HepG2 (cell line): ENCODE measurements around the gene TWNK. TPM values are rescaled to one million over a fixed set of nuclear protein-coding genes. Genes with fewer than 3 reads are reported as not detected.

ENCODE experiments used
- ADNP ChIP-seq: sonication (generic); formaldehyde crosslinking; IDR thresholded peaks from 2 replicates; pipeline ENCODE4 v1.4.0; 2020; ENCODE audit warnings: missing genetic modification reagents
- ATRX ChIP-seq: sonication (generic); formaldehyde crosslinking; IDR thresholded peaks from 2 replicates; pipeline ENCODE4 v1.4.0; 2020; ENCODE audit warnings: missing genetic modification reagents, borderline replicate concordance
- FOXK1 ChIP-seq: sonication (generic); formaldehyde crosslinking; IDR thresholded peaks from 2 replicates; pipeline ENCODE4 v1.4.0; 2020; ENCODE audit warnings: low read depth, missing genetic modification reagents, borderline replicate concordance
- GTF3A ChIP-seq: sonication (generic); formaldehyde crosslinking; conservative IDR thresholded peaks from 2 replicates; pipeline ENCODE4 v1.4.0; 2020; ENCODE audit warnings: mild to moderate bottlenecking, missing genetic modification reagents
- HOXA9 ChIP-seq: sonication (generic); formaldehyde crosslinking; IDR thresholded peaks from 2 replicates; pipeline ENCODE4 v1.8.1; 2022; ENCODE audit warnings: missing genetic modification reagents, mild to moderate bottlenecking, moderate library complexity, borderline replicate concordance
- MXI1 ChIP-seq: IDR thresholded peaks from 3 replicates; pipeline ENCODE4 v1.6.1; 2012; ENCODE audit warnings: low read depth, low read length, inconsistent platforms, borderline replicate concordance
- NFE2L1 ChIP-seq: sonication (generic); formaldehyde crosslinking; IDR thresholded peaks from 2 replicates; pipeline ENCODE4 v1.4.0; 2020; ENCODE audit warnings: missing genetic modification reagents, mild to moderate bottlenecking, borderline replicate concordance
- NONO ChIP-seq, 2 experiments: fragments of 450-650 bp in 1 of 2; sonication (generic) in 1 of 2; formaldehyde crosslinking in 1 of 2; IDR thresholded peaks in 1 of 2; conservative IDR thresholded peaks in 1 of 2; 2 replicates each; pipeline versions ENCODE4 v1.6.1 to v1.8.0; 2017 to 2022; ENCODE audit warnings: mild to moderate bottlenecking in 1 of 2, missing genetic modification reagents in 1 of 2, moderate library complexity in 1 of 2
- ZBTB1 ChIP-seq: sonication (generic); formaldehyde crosslinking; IDR thresholded peaks from 2 replicates; pipeline ENCODE4 v1.4.0; 2020; ENCODE audit warnings: missing genetic modification reagents, borderline replicate concordance
- ZNF124 ChIP-seq: sonication (generic); formaldehyde crosslinking; IDR thresholded peaks from 2 replicates; pipeline ENCODE4 v1.4.0; 2020; ENCODE audit warnings: missing genetic modification reagents
- ZNF232 ChIP-seq: sonication (generic); formaldehyde crosslinking; IDR thresholded peaks from 2 replicates; pipeline ENCODE4 v1.4.0; 2020; ENCODE audit warnings: missing genetic modification reagents, borderline replicate concordance
- ZNF569 ChIP-seq: sonication (generic); formaldehyde crosslinking; IDR thresholded peaks from 2 replicates; pipeline ENCODE4 v1.5.0; 2020; ENCODE audit warnings: mild to moderate bottlenecking, missing genetic modification reagents, moderate library complexity, borderline replicate concordance
- ZZZ3 ChIP-seq: sonication (generic); formaldehyde crosslinking; IDR thresholded peaks from 2 replicates; pipeline ENCODE4 v1.4.0; 2020; ENCODE audit warnings: missing genetic modification reagents, mild to moderate bottlenecking, borderline replicate concordance
- polyA plus RNA-seq, 8 experiments: library from polyadenylated mRNA; depleted of rRNA in 3 of 8; stranded (reverse) in 7 of 8; unstranded in 1 of 8; fragments of >200 nt; fragmentation: Illumina TruSeq in 4 of 8; extraction: Trizol in 4 of 8; gene quantifications; 2 replicates each; pipeline versions ENCODE4 v1.2.1 to v1.2.3, GENCODE V29; 2011 to 2016; ENCODE audit warnings: low read depth in 4 of 8, missing spikeins in 1 of 8, mixed read lengths in 1 of 8; ENCODE audit not compliant: insufficient read depth in 1 of 8
- total RNA-seq, 5 experiments: library from RNA; depleted of rRNA; stranded (reverse); fragments of >200 nt; fragmentation: Illumina TruSeq; extraction: Trizol; gene quantifications; 2 replicates each; pipeline ENCODE4 v1.2.3, GENCODE V29; 2016; ENCODE audit warnings: low read depth in 1 of 5
- TF ChIP-seq, protein P1 (sequence below): IDR thresholded peaks from 2 replicates; pipeline ENCODE4 v1.6.1; 2016; ENCODE audit warnings: missing compliant biosample characterization, missing genetic modification reagents, borderline replicate concordance
- TF ChIP-seq, protein P2 (sequence below): sonication (generic); formaldehyde crosslinking; IDR thresholded peaks from 2 replicates; pipeline ENCODE4 v1.9.0; 2021; ENCODE audit warnings: missing genetic modification reagents, borderline replicate concordance
- TF ChIP-seq, protein P3 (sequence below): sonication (generic); formaldehyde crosslinking; IDR thresholded peaks from 2 replicates; pipeline ENCODE4 v1.4.0; 2020; ENCODE audit warnings: missing genetic modification reagents
- TF ChIP-seq, protein P4 (sequence below): IDR thresholded peaks from 2 replicates; pipeline ENCODE4 v1.4.0; 2020; ENCODE audit warnings: mild to moderate bottlenecking, missing genetic modification reagents

The TWNK gene
- total and polyA plus RNA-seq, 2 of the 13 experiments (the other 11 are each of a cell fraction or from before 2014, with no cell fraction given), result 10.7 to 16.5 TPM

DNA sequence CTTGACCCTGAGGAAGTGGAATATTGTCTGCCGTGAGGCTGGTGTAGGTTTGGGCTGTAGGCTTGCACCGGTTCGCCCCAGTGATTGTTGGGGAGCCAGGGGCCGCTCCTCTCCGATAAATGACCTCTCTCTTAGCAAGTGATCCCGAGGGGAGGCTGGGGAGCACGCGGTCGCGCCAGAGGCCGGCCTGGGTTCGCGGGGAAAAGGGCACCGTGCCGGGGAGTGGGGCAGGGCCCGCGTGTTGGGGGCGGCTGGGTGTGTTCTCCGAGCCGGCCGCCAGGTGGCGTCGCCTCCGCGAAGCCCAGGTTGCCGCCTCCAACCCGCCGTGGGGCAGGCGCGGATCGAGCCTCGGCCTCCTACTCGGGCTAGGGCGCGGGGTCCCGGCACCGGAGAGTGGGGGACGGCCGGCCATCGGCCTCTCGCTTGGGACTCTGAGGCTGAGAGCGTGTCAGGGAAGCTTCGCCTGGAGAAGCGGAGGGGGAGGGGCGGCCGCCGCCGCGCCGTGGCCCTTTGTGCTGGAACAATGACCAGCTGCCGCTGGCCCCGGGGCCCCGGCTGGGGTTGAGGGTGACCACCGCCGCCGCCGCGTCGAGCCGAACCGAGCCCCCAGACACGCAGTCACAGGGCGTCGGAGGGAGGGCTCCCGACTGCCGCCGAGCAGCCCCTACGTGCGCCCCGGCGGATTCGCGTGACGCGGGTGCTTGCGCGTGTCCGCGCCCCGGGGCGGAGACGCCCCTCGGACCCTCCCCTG is 11.8 kb downstream of the TWNK start (continued):
- TF ChIP-seq ATRX (CRISPR knock-in tag) (no peak), ZBTB1 (CRISPR knock-in tag) (no peak), ZNF569 (CRISPR knock-in tag) (no peak), GTF3A (CRISPR knock-in tag) (peak; percentile 56; the same call in 1 of the 2 replicates), FOXK1 (CRISPR knock-in tag) (peak; percentile 53; the same call in 1 of the 2 replicates), NONO (IDR thresholded peaks at IDR 0.05) (no peak), NONO (CRISPR knock-in tag; conservative IDR thresholded peaks at IDR 0.05) (peak; percentile 82), ZNF124 (CRISPR knock-in tag) (0 out of 2 replicates have a peak, but pooled peaks have one; percentile 33), ZNF232 (0 out of 2 replicates have a peak, but pooled peaks have one; percentile 6), NFE2L1 (CRISPR knock-in tag) (no peak), ZZZ3 (CRISPR knock-in tag) (no peak), HOXA9 (peak; percentile 70; the same call in 1 of the 2 replicates), ADNP (CRISPR knock-in tag) (no peak), MXI1 (peak; percentile 45; the same call in 1 of the 3 replicates)
- TF ChIP-seq, protein P1, sequence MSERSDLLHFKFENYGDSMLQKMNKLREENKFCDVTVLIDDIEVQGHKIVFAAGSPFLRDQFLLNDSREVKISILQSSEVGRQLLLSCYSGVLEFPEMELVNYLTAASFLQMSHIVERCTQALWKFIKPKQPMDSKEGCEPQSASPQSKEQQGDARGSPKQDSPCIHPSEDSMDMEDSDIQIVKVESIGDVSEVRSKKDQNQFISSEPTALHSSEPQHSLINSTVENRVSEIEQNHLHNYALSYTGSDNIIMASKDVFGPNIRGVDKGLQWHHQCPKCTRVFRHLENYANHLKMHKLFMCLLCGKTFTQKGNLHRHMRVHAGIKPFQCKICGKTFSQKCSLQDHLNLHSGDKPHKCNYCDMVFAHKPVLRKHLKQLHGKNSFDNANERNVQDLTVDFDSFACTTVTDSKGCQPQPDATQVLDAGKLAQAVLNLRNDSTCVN (CRISPR knock-in tag), result peak; percentile 52; the same call in 1 of the 2 replicates
- TF ChIP-seq, protein P2, sequence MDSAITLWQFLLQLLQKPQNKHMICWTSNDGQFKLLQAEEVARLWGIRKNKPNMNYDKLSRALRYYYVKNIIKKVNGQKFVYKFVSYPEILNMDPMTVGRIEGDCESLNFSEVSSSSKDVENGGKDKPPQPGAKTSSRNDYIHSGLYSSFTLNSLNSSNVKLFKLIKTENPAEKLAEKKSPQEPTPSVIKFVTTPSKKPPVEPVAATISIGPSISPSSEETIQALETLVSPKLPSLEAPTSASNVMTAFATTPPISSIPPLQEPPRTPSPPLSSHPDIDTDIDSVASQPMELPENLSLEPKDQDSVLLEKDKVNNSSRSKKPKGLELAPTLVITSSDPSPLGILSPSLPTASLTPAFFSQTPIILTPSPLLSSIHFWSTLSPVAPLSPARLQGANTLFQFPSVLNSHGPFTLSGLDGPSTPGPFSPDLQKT (CRISPR knock-in tag), result no peak
- TF ChIP-seq, protein P3, sequence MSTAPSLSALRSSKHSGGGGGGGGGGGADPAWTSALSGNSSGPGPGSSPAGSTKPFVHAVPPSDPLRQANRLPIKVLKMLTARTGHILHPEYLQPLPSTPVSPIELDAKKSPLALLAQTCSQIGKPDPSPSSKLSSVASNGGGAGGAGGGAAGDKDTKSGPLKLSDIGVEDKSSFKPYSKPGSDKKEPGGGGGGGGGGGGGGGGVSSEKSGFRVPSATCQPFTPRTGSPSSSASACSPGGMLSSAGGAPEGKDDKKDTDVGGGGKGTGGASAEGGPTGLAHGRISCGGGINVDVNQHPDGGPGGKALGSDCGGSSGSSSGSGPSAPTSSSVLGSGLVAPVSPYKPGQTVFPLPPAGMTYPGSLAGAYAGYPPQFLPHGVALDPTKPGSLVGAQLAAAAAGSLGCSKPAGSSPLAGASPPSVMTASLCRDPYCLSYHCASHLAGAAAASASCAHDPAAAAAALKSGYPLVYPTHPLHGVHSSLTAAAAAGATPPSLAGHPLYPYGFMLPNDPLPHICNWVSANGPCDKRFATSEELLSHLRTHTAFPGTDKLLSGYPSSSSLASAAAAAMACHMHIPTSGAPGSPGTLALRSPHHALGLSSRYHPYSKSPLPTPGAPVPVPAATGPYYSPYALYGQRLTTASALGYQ (CRISPR knock-in tag), result no peak
- TF ChIP-seq, protein P4, sequence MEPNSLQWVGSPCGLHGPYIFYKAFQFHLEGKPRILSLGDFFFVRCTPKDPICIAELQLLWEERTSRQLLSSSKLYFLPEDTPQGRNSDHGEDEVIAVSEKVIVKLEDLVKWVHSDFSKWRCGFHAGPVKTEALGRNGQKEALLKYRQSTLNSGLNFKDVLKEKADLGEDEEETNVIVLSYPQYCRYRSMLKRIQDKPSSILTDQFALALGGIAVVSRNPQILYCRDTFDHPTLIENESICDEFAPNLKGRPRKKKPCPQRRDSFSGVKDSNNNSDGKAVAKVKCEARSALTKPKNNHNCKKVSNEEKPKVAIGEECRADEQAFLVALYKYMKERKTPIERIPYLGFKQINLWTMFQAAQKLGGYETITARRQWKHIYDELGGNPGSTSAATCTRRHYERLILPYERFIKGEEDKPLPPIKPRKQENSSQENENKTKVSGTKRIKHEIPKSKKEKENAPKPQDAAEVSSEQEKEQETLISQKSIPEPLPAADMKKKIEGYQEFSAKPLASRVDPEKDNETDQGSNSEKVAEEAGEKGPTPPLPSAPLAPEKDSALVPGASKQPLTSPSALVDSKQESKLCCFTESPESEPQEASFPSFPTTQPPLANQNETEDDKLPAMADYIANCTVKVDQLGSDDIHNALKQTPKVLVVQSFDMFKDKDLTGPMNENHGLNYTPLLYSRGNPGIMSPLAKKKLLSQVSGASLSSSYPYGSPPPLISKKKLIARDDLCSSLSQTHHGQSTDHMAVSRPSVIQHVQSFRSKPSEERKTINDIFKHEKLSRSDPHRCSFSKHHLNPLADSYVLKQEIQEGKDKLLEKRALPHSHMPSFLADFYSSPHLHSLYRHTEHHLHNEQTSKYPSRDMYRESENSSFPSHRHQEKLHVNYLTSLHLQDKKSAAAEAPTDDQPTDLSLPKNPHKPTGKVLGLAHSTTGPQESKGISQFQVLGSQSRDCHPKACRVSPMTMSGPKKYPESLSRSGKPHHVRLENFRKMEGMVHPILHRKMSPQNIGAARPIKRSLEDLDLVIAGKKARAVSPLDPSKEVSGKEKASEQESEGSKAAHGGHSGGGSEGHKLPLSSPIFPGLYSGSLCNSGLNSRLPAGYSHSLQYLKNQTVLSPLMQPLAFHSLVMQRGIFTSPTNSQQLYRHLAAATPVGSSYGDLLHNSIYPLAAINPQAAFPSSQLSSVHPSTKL (CRISPR knock-in tag), result peak; percentile 63; the same call in 1 of the 2 replicates
